ENCODE results near the gene ADCK2. TPM values are rescaled to one million over a fixed set of nuclear protein-coding genes. Genes with fewer than 3 reads are reported as not detected.
"Not testable (repeated sequence)": the region's sequence is repeated elsewhere in the genome, so short reads cannot be mapped to it uniquely, and the experiment has no call there.

Gene ADCK2
- polyA plus RNA-seq, 1 donor from 2014 or later, result 38.4 TPM

DNA sequence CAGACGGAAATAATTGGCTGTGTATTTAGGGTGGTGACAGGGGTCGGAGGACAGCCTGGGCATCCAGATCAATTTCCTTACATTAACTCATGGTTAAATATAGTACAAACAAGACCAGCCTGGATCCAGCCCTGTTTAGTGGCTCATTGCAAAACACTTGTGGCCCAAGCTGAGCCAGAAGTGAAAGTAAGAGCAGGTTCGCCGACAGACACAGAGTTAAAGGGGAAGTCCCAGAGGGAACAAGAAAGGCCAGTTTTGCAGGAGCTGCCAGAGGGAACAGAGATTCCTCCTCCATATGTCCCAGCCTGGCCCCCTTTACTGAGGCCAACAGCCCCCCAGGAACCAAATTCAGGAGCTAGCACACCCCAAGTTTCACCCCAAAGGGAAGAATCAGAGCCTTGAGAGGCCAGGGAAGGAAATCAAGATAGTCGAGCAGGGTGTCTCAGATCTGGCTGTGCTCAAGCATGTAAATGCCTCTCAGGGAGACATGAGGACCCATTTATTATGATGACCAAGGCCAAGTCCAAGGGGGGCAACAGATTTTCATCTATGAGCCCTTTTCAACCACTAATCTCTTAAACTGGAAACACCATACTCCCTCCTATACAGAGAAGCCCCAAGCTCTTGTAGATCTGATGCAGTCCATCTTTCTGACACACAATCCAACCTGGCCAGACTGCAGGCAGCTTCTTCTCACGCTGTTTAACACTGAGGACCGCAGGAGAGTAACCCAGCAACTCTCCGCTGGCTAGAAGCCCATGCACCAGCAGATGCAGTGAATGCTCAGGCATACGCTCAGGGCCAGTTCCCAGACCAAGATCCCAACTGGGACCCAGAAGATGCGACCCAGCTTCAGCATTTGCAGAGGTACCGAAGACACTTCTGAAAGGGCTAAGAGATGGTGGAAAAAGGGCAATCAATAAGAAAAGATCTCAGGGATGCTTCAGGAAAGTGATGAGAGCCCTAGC, 15.9 kb upstream of the ADCK2 start:
- no peaks in the 10 kb centered on the region for H3K9me3 Mint-ChIP-seq
- H3K4me1 Mint-ChIP-seq, result peaks cover 14 to 20% (median 18%) of the 10 kb centered on the region in 3 donors
- peak overlapping the region; percentile 5 to 96 (median 84) for H3K4me3 Mint-ChIP-seq
- no peaks in the 10 kb centered on the region for H3K36me3 Mint-ChIP-seq
- H3K27me3 Mint-ChIP-seq, result no peaks in the 10 kb centered on the region
- peak overlapping the region; percentile 6 to 76 (median 54) for H3K27ac Mint-ChIP-seq

DNA sequence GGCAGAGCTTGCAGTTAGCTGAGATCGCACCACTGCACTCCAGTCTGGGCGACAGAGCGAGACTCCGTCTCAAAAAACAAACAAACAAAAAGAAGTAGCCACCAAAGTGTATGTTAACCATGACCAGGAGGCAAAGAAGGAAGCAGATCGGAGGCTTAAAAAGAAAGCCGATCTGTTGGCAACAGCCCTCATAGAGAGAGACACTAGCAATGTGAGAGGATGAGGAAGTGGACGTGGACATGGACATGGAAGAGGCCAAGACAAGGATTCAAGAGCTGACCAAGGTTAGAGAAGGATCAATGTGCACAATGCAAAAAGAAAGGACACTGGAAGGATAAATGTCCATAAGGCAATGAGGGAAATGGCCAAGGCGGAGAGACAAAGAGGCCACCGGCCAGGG, 14.9 kb upstream of the ADCK2 start:
- Mint-ChIP-seq H3K27ac (no peak overlapping the region), H3K36me3 (no peaks in the 10 kb centered on the region), H3K4me1 (peaks cover 14 to 20% (median 18%) of the 10 kb centered on the region in 3 donors), H3K27me3 (no peaks in the 10 kb centered on the region), H3K4me3 (no peak overlapping the region), H3K9me3 (no peaks in the 10 kb centered on the region)

DNA sequence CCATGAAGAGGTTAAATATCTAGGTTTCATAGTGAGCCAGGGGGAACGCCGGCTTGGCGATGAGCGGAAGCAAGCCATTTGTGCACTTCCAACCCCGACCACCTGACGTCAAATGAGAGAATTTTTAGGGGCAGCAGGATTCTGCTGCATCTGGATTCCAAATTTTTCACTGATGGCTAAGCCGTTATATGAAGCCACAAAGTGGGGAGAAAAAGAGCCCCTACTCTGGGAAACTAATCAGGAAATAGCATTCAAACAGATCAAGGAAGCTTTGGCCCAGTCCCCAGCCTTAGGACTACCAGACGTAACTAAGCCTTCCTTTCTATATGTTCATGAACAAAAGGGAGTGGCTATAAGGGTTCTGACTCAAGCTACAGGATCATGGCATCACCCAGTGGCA, 12.9 kb upstream of the ADCK2 start:
- Mint-ChIP-seq H3K4me1 (peaks cover 11 to 15% (median 12%) of the 10 kb centered on the region in 3 donors), H3K27ac (no peak overlapping the region)

DNA sequence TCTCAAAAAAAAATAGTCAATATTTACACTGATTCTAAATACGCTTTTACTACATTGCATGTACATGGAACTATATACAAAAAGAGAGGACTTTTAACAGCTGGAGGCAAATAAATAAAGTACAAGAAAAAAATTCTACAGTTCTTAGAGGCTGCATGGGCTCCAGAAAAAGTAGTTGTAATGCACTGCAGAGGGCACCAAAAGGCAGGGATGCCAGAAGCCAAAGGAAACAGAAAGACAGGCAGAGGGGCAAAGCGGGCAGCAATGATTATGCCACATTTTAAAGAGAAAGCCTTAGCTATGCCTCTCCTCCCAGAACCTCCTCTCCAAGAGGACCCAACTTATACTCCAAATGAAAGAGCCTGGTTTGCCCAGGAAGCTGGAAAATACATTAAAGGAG, 11.6 kb upstream of the ADCK2 start:
- no peaks in the 10 kb centered on the region for H3K27me3 Mint-ChIP-seq

More for the DNA sequence above, 12.9 kb upstream of the ADCK2 start:
- Mint-ChIP-seq H3K27me3 (no peaks in the 10 kb centered on the region), H3K36me3 (no peaks in the 10 kb centered on the region), H3K4me3 (no peak overlapping the region), H3K9me3 (no peaks in the 10 kb centered on the region)

DNA sequence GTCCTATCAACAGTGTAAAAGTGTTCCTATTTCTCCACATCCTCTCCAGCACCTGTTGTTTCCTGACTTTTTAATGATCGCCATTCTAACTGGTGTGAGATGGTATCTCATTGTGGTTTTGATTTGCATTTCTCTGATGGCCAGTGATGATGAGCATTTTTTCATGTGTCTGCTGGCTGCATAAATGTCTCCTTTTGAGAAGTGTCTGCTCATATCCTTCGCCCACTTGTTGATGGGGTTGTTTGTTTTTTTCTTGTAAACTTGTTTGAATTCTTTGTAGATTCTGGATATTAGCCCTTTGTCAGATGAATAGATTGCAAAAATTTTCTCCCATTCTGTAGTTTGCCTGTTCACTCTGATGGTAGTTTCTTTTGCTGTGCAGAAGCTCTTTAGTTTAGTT, 9.8 kb upstream of the ADCK2 start:
- H3K36me3 Mint-ChIP-seq, H3K4me3 Mint-ChIP-seq, H3K27ac Mint-ChIP-seq, H3K9me3 Mint-ChIP-seq, H3K4me1 Mint-ChIP-seq, H3K27me3 Mint-ChIP-seq: not testable (repeated sequence)

More for the DNA sequence above, 11.6 kb upstream of the ADCK2 start:
- Mint-ChIP-seq H3K9me3 (no peaks in the 10 kb centered on the region), H3K36me3 (no peaks in the 10 kb centered on the region), H3K4me3 (no peak overlapping the region), H3K27ac (no peak overlapping the region), H3K4me1 (peaks cover 8 to 12% (median 10%) of the 10 kb centered on the region in 3 donors)

DNA sequence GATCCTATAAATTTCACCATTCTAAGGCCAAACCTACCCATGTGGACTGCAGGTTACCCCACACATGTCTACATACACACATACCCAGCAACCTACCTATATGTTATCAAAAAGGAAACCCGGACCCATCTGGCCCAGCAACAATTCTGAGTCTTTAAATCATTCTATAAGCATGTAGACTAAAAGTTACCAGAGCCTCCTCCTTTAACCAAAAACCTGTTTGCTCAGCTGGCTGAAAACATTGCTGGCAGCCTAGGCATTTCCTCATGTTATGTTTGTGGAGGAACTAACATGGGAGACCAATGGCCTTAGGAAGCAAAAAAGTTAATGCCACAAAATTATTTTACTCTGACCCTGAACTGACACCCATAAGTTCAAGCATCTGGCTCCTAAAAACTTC, 5.3 kb upstream of the ADCK2 start:
- Mint-ChIP-seq H3K36me3 (no peaks in the 10 kb centered on the region), H3K27ac (no peak overlapping the region), H3K27me3 (no peaks in the 10 kb centered on the region), H3K4me3 (no peak overlapping the region), H3K9me3 (no peaks in the 10 kb centered on the region), H3K4me1 (peaks cover 5 to 8% (median 6%) of the 10 kb centered on the region in 3 donors)

DNA sequence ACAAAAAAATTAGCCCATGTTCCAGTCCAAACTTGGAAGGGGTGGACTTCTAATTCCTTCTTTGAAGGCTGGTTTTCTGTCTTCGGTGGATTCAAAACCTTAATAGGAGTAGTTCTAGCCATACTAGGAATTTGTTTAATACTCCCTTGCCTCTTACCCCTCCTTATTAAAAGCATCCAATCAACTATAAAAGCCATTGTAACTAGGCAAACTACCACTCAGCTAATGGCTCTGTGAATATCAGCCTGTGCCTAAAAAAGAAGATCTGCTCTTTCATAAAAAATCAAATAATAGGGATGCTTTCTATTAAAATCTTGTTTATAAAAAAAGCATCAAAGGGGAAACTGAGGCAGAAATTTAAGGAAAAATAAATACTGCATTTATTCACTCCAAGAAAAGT, 4.1 kb upstream of the ADCK2 start:
- Mint-ChIP-seq H3K4me1 (peaks cover 5 to 8% (median 6%) of the 10 kb centered on the region in 3 donors), H3K27me3 (no peaks in the 10 kb centered on the region), H3K36me3 (no peaks in the 10 kb centered on the region), H3K4me3 (no peak overlapping the region), H3K9me3 (no peaks in the 10 kb centered on the region), H3K27ac (no peak overlapping the region)

DNA sequence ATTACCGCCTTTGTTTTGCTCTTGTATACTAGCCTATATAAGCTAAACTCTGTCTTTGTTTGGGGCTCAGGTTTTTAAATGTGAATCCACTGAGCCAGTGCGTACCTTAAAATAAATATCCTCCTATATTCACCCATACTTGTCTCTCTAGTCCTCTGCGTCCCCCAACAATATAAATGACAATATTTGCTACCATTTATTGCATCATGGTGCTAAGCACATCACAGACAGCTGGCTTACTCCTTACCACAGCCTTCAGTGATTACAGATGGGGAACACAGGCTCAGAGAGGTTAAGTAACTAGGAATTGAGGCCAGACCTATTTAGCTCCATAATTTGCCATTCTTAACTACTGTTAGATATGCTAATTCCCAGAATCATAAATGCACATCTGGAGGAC, 3.4 kb upstream of the ADCK2 start:
- Mint-ChIP-seq H3K4me3 (peak overlapping the region in 1 of 4 donors; percentile 1), H3K27ac (no peak overlapping the region), H3K4me1 (peaks cover 10 to 13% (median 12%) of the 10 kb centered on the region in 3 donors), H3K36me3 (no peaks in the 10 kb centered on the region), H3K27me3 (no peaks in the 10 kb centered on the region), H3K9me3 (no peaks in the 10 kb centered on the region)

DNA sequence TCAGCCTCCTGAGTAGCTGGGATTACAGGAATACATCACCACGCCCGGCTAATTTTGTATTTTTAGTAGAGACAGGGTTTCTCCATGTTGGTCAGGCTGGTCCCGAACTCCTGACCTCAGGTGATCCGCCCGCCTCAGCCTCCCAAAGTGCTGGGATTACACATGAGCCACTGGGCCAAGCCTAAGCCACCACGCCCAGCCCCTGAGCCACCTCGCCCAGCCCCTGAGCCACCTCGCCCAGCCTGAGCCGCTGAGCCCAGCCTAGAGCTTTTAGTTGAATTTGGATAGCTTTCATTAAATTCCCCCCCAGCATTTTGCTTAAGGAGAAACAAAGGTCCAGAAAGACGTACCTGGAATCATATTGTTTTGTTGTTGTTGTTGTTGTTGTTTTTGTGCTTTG, 2.9 kb upstream of the ADCK2 start:
- not testable (repeated sequence) for H3K27ac Mint-ChIP-seq, H3K36me3 Mint-ChIP-seq, H3K9me3 Mint-ChIP-seq, H3K27me3 Mint-ChIP-seq
- Mint-ChIP-seq H3K4me1 (peaks cover 15 to 18% (median 17%) of the 10 kb centered on the region in 3 donors), H3K4me3 (peak overlapping the region in 1 of 4 donors; percentile 70)

DNA sequence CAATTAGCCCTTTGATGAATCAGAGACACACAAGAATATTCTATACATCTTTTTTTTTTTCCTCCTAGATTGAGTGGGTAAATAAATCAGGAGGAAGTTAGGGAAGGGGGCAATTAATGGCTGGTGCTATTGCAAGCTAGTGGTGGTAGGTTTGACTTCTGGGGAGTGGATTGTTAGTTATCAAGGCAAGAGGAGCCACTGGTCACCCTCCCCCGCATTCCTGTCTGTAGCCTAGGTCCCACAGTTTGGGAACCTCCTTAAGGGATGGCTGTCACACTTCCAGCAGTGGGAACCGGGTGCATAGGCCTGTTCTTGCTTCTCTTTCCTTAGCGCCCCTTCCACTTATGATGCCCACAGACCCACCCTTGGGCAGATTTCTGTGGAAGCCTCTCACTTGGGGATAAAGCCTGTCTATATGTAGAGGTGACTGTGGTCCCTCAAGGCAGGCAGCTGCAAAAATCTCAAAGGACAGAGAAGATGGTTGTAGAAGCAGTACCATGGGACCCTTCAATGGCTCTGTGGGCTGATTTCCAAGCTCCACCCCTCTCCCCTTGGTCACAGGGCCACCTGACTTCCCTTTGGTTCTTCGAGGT, 2.3 kb upstream of the ADCK2 start:
- Mint-ChIP-seq H3K27me3 (no peaks in the 10 kb centered on the region), H3K27ac (no peak overlapping the region), H3K4me3 (peak overlapping the region in 2 of 4 donors; percentile 28 to 70)

DNA sequence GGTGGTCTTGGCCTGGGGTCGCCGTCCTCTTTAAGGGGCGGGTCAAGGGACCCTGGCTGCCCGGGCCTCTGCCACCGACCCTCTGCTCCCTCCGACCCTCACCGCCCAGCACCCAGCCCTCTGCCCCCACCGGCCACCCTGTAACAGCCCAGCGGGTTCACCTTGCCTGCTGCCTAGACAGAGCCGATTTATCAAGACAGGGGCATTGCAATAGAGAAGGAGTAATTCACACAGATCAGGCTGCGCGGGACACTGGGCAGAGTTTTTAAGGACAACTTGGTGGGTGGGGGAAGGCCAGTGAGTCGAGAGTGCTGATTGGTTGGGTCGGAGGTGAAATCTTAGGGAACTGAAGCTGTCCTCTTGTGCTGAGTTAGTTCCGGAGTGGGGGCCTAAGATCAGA, 779 bp upstream of the ADCK2 start:
- Mint-ChIP-seq H3K4me3 (peak overlapping the region; percentile 79 to 94 (median 90)), H3K27me3 (no peaks in the 10 kb centered on the region), H3K4me1 (peaks cover 31 to 36% (median 34%) of the 10 kb centered on the region in 3 donors), H3K36me3 (no peaks in the 10 kb centered on the region), H3K27ac (peak overlapping the region; percentile 75 to 93 (median 85)), H3K9me3 (no peaks in the 10 kb centered on the region)

More for the DNA sequence above, 2.3 kb upstream of the ADCK2 start:
- H3K9me3 Mint-ChIP-seq, result no peaks in the 10 kb centered on the region
- no peaks in the 10 kb centered on the region for H3K36me3 Mint-ChIP-seq
- peaks cover 21 to 24% (median 22%) of the 10 kb centered on the region in 3 donors for H3K4me1 Mint-ChIP-seq

DNA sequence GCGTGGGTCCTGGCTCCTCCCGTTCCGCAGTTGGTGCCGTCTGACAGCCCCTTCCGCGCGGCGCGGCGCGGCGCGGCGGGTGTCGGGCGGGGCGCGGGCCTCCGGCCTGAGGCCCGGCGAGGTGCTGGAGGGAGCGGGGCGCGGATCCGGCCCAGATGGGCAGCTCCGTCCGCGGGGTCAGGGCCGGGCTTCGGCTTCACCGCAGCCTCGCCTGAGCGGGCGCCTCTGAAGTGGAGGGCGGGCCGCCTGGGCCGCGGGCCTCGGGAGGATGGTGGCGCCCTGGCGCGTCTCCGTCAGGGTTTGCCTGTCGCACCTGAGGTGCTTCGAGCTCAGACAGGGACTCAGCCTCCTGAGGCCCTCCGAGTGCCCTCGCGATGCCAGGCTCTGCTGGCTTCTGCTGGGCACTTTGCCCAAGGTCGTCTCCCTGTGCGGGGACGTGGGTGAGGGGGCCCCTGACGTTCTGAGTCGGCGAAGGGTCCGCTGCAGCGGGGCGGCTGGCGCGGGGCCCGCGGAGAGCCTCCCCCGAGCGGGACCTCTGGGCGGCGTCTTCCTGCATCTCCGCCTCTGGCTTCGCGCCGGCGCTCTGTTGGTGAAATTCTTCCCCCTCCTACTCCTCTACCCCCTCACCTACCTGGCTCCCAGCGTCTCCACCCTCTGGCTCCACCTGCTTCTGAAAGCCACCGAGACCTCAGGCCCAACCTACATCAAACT, 473 bp downstream of the ADCK2 start:
- Mint-ChIP-seq H3K36me3 (peaks cover 3% of the 10 kb centered on the region), H3K9me3 (no peaks in the 10 kb centered on the region), H3K4me3 (peak overlapping the region; percentile 85 to 96 (median 90)), H3K27ac (peak overlapping the region; percentile 91 to 96 (median 92)), H3K4me1 (peaks cover 38 to 45% (median 38%) of the 10 kb centered on the region in 3 donors), H3K27me3 (no peaks in the 10 kb centered on the region)

DNA sequence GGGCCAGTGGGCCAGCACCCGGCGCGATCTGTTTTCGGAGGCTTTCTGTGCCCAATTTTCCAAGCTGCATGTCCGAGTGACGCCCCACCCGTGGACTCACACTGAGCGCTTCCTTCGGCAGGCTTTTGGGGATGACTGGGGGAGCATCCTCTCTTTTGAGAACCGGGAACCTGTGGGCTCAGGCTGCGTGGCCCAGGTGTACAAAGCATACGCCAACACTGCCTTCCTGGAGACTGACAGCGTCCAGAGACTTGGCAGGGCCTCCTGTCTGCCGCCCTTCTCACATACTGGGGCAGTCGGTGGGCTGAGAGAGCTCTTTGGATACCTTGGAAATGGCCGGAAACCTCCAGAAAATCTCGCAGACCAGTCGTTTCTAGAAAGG, 1.0 kb downstream of the ADCK2 start:
- Mint-ChIP-seq H3K4me3 (peak overlapping the region; percentile 85 to 96 (median 90)), H3K36me3 (peaks cover 3% of the 10 kb centered on the region), H3K27me3 (no peaks in the 10 kb centered on the region), H3K9me3 (no peaks in the 10 kb centered on the region), H3K27ac (peak overlapping the region; percentile 91 to 96 (median 92)), H3K4me1 (peaks cover 38 to 45% (median 39%) of the 10 kb centered on the region in 3 donors)

DNA sequence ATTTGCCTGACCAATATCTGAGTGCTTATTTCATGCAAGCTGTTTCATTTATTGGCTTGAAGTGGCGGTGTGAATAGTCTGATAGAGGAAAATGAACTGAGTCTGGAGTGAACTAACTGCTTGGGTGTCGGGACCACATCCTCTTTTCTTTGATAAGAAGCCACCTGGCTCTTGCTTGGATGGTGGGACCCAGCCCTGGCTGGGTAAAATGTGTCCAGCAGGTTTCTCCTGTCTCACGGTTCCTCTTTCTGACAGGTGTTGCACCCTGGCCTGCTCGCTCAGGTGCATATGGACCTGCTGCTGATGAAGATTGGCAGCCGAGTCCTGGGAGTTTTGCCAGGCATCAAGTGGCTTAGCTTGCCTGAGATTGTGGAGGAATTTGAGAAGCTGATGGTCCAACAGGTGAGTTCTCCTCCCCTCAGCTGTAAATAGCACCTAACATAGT, 1.6 kb downstream of the ADCK2 start:
- peaks cover 3% of the 10 kb centered on the region for H3K36me3 Mint-ChIP-seq
- H3K4me1 Mint-ChIP-seq, result peaks cover 38 to 45% (median 39%) of the 10 kb centered on the region in 3 donors
- H3K27me3 Mint-ChIP-seq, result no peaks in the 10 kb centered on the region
- H3K9me3 Mint-ChIP-seq, result no peaks in the 10 kb centered on the region
- H3K27ac Mint-ChIP-seq, result peak overlapping the region; percentile 91 to 96 (median 92)
- peak overlapping the region; percentile 85 to 96 (median 90) for H3K4me3 Mint-ChIP-seq

Data from IgD-negative memory B cell (primary cell).